H9 (cell line): ENCODE results near the gene ZBTB20. TPM values are rescaled to one million over a fixed set of nuclear protein-coding genes. Genes with fewer than 3 reads are reported as not detected.

Source experiments
- DNase-seq: peaks from one replicate; pipeline ENCODE4 v3.0.0-alpha.2; 2017
- H2AFZ ChIP-seq: one replicate; pipeline ENCODE4 v1.6.1; 2013; ENCODE audit warnings: mild to moderate bottlenecking, low read length, control low read depth, moderate library complexity
- H2AK5ac ChIP-seq: 2 replicates; pipeline ENCODE4 v1.6.1; 2013; ENCODE audit warnings: low read length, control low read depth, mixed read lengths; ENCODE audit not compliant: insufficient read length
- H2BK120ac ChIP-seq: one replicate; pipeline ENCODE4 v1.6.1; 2013; ENCODE audit warnings: low read depth, mild to moderate bottlenecking, low read length, control low read depth, inconsistent platforms; ENCODE audit not compliant: poor library complexity, severe bottlenecking
- H2BK12ac ChIP-seq: 2 replicates; pipeline ENCODE4 v1.6.1; 2013; ENCODE audit warnings: low read length, control low read depth, mixed read lengths, low read depth; ENCODE audit not compliant: insufficient read length
- H2BK15ac ChIP-seq: 2 replicates; pipeline ENCODE4 v1.6.1; 2013; ENCODE audit warnings: low read depth, low read length, control low read depth
- H2BK20ac ChIP-seq: one replicate; pipeline ENCODE4 v1.6.1; 2013; ENCODE audit warnings: low read depth, mild to moderate bottlenecking, low read length, control low read depth, inconsistent platforms; ENCODE audit not compliant: poor library complexity, severe bottlenecking
- H2BK5ac ChIP-seq: 2 replicates; pipeline ENCODE4 v1.6.1; 2013; ENCODE audit warnings: low read length, control low read depth, mixed read lengths; ENCODE audit not compliant: insufficient read length
- H3K14ac ChIP-seq: 2 replicates; pipeline ENCODE4 v1.6.1; 2013; ENCODE audit warnings: low read length, control low read depth; ENCODE audit not compliant: insufficient read depth
- H3K18ac ChIP-seq: 2 replicates; pipeline ENCODE4 v1.6.1; 2013; ENCODE audit warnings: low read depth, mild to moderate bottlenecking, mixed read lengths, low read length, control low read depth; ENCODE audit not compliant: insufficient read length
- H3K23ac ChIP-seq: 2 replicates; pipeline ENCODE4 v1.6.1; 2013; ENCODE audit warnings: low read length, control low read depth, mixed read lengths, low read depth; ENCODE audit not compliant: insufficient read length
- H3K23me2 ChIP-seq: 2 replicates; pipeline ENCODE4 v1.6.1; 2013; ENCODE audit warnings: low read depth, mild to moderate bottlenecking, mixed read lengths, low read length, control low read depth; ENCODE audit not compliant: insufficient read length, poor library complexity, severe bottlenecking
- H3K27ac ChIP-seq: 2 replicates; pipeline ENCODE4 v1.5.1; 2013; ENCODE audit warnings: low read length, control low read depth, mixed read lengths, low read depth; ENCODE audit not compliant: insufficient read length
- H3K27me3 ChIP-seq: 2 replicates; pipeline ENCODE4 v1.6.1; 2013; ENCODE audit warnings: low read length, control low read depth, inconsistent platforms; ENCODE audit not compliant: insufficient read depth
- H3K4ac ChIP-seq: 2 replicates; pipeline ENCODE4 v1.6.1; 2013; ENCODE audit warnings: low read depth, mild to moderate bottlenecking, control low read depth, inconsistent platforms, low read length, moderate library complexity
- H3K4me1 ChIP-seq: 2 replicates; pipeline ENCODE4 v1.6.1; 2013; ENCODE audit warnings: low read length, control low read depth, inconsistent platforms; ENCODE audit not compliant: insufficient read depth
- H3K4me2 ChIP-seq: 2 replicates; pipeline ENCODE4 v1.6.1; 2013; ENCODE audit warnings: low read length, control low read depth, mixed read lengths; ENCODE audit not compliant: insufficient read length, insufficient read depth
- H3K56ac ChIP-seq: 2 replicates; pipeline ENCODE4 v1.6.1; 2013; ENCODE audit warnings: low read depth, mild to moderate bottlenecking, mixed read lengths, low read length, control low read depth; ENCODE audit not compliant: insufficient read length
- H3K79me1 ChIP-seq: 2 replicates; pipeline ENCODE4 v1.6.1; 2013; ENCODE audit warnings: low read depth, mild to moderate bottlenecking, moderate library complexity, low read length, control low read depth, inconsistent platforms; ENCODE audit not compliant: insufficient read depth, poor library complexity, severe bottlenecking
- H3K79me2 ChIP-seq: 2 replicates; pipeline ENCODE4 v1.6.1; 2013; ENCODE audit warnings: low read length, control low read depth, inconsistent platforms; ENCODE audit not compliant: insufficient read depth
- H3K9ac ChIP-seq: 2 replicates; pipeline ENCODE4 v1.6.1; 2013; ENCODE audit warnings: low read length, control low read depth, mixed read lengths; ENCODE audit not compliant: insufficient read length; ENCODE audit errors: extremely low read depth
- H3K9me3 ChIP-seq: one replicate; pipeline ENCODE4 v1.6.1; 2013; ENCODE audit warnings: low read depth, low read length, inconsistent platforms; ENCODE audit not compliant: control insufficient read depth
- H3T11ph ChIP-seq: one replicate; pipeline ENCODE4 v1.6.1; 2013; ENCODE audit warnings: mild to moderate bottlenecking, low read length, control low read depth, inconsistent platforms
- H4K20me1 ChIP-seq: one replicate; pipeline ENCODE4 v1.6.1; 2013; ENCODE audit not compliant: control insufficient read depth, insufficient read length, insufficient read depth
- H4K5ac ChIP-seq: 2 replicates; pipeline ENCODE4 v1.6.1; 2013; ENCODE audit warnings: low read depth, mild to moderate bottlenecking, mixed read lengths, low read length, control low read depth; ENCODE audit not compliant: insufficient read length
- H4K8ac ChIP-seq: replicated peaks from 2 replicates; pipeline ENCODE4 v1.6.1; 2013; ENCODE audit warnings: low read length, control low read depth, mixed read lengths, low read depth; ENCODE audit not compliant: insufficient read length
- H4K91ac ChIP-seq: 2 replicates; pipeline ENCODE4 v1.6.1; 2013; ENCODE audit warnings: low read depth, mild to moderate bottlenecking, moderate library complexity, mixed read lengths, low read length, control low read depth; ENCODE audit not compliant: insufficient read length
- H3K27ac Mint-ChIP-seq, 3 experiments: 2 replicates in 2 of 3; 3 replicates in 1 of 3; pipeline ENCODE4 v1.8.0; 2020 to 2021; ENCODE audit warnings: mixed read lengths in 3 of 3, mild to moderate bottlenecking in 1 of 3, moderate library complexity in 1 of 3
- H3K27me3 Mint-ChIP-seq: 2 replicates; pipeline ENCODE4 v1.8.0; 2021; ENCODE audit warnings: low read depth, mild to moderate bottlenecking, moderate library complexity, mixed read lengths
- H3K36me3 Mint-ChIP-seq, 3 experiments: 2 replicates in 2 of 3; 3 replicates in 1 of 3; pipeline ENCODE4 v1.8.0; 2020 to 2021; ENCODE audit warnings: low read depth in 3 of 3, mixed read lengths in 3 of 3; ENCODE audit not compliant: insufficient read depth in 1 of 3
- H3K4me1 Mint-ChIP-seq, 2 experiments: 2 replicates each; pipeline ENCODE4 v1.8.0; 2020; ENCODE audit warnings: mixed read lengths in 2 of 2
- H3K4me3 Mint-ChIP-seq, 2 experiments: 2 replicates in 1 of 2; 3 replicates in 1 of 2; pipeline ENCODE4 v1.8.0; 2020 to 2021; ENCODE audit warnings: mild to moderate bottlenecking in 2 of 2, mixed read lengths in 2 of 2, moderate library complexity in 1 of 2
- H3K9me3 Mint-ChIP-seq, 2 experiments: 2 replicates in 1 of 2; 3 replicates in 1 of 2; pipeline ENCODE4 v1.8.0; 2020; ENCODE audit warnings: mild to moderate bottlenecking in 2 of 2, mixed read lengths in 2 of 2, moderate library complexity in 1 of 2
- CTCF ChIP-seq: fragments of 200-600 bp; sonication (generic); conservative IDR thresholded peaks from 3 replicates; pipeline ENCODE4 v1.8.0; 2021; ENCODE audit warnings: antibody characterized with exemption, mild to moderate bottlenecking
- WGBS: extraction: QIAGEN DNeasy Blood & Tissue Kit; methylation state at CpG from one replicate; pipeline ENCODE4 v1.1.7; 2013; ENCODE audit warnings: missing lambda C conversion rate, low lambda C conversion rate, mixed read lengths; ENCODE audit not compliant: insufficient read length; ENCODE audit errors: extremely low coverage; 5-methylcytosine and 5-hydroxymethylcytosine counted together
- total RNA-seq: library from RNA; stranded (reverse); gene quantifications from 2 replicates; pipeline ENCODE4 v1.2.1, GENCODE V29; 2021

The ZBTB20 gene
- total RNA-seq, 1 experiment from 2014 or later: 0.70 TPM

DNA sequence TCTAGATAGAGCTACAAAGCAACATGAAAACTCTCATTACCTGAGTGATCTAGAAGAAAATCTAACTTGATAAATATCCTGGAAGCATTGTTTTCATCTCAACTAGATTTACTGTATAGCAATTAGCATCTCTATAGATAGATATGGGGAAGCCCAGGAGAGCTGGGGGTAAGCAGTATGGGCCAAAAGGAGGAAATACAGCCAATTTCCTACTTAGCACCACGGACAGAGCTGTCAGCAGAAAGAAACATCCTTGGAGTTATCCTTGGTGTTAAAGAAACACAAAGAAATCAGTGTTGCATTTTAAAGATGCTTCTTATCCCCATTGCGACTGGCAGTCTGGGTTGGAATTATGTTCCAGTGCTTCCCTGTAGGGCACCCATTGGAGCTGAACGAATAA lies 727.0 kb downstream of the ZBTB20 start:
- H4K20me1 ChIP-seq: no peaks in the 10 kb centered on the region
- no peak overlapping the region for H3K56ac ChIP-seq
- H3K23me2 ChIP-seq: no peaks in the 10 kb centered on the region
- H3K27ac ChIP-seq: no peak overlapping the region
- no peaks in the 10 kb centered on the region for H3K27me3 Mint-ChIP-seq
- H3K9ac ChIP-seq: no peak overlapping the region
- no CpG with 5 or more reads among the region's 3 CpGs for WGBS
- H3K79me2 ChIP-seq: no peaks in the 10 kb centered on the region
- H4K5ac ChIP-seq: no peak overlapping the region
- no peak overlapping the region for H3K4me2 ChIP-seq
- no peak overlapping the region; a peak in 1 of 7 replicates for H3K27ac Mint-ChIP-seq
- DNase-seq: no peak
- H2BK12ac ChIP-seq: no peak overlapping the region
- H3K23ac ChIP-seq: no peak overlapping the region
- no peaks in the 10 kb centered on the region for H3K79me1 ChIP-seq
- no peak overlapping the region for H3K14ac ChIP-seq
- H3K36me3 Mint-ChIP-seq: no peaks in the 10 kb centered on the region
- TF ChIP-seq CTCF: no peak
- H3K4me3 Mint-ChIP-seq: no peak overlapping the region
- H3K27me3 ChIP-seq: no peaks in the 10 kb centered on the region
- H4K91ac ChIP-seq: no peak overlapping the region
- no peaks in the 10 kb centered on the region for H3K9me3 Mint-ChIP-seq
- no peaks in the 10 kb centered on the region for H3K9me3 ChIP-seq
- peaks cover 14 to 20% of the 10 kb centered on the region in 2 experiments for H3K4me1 Mint-ChIP-seq
- no peak overlapping the region for H2BK120ac ChIP-seq
- no peak overlapping the region for H3T11ph ChIP-seq
- no peak overlapping the region for H2BK5ac ChIP-seq
- no peak overlapping the region for H4K8ac ChIP-seq
- H2AK5ac ChIP-seq: no peak overlapping the region
- no peak overlapping the region for H3K4ac ChIP-seq
- H2AFZ ChIP-seq: no peak overlapping the region
- no peak overlapping the region for H3K18ac ChIP-seq
- H3K4me1 ChIP-seq: no peaks in the 10 kb centered on the region; the same call in 1 of the 2 replicates
- no peak overlapping the region for H2BK20ac ChIP-seq
- H2BK15ac ChIP-seq: no peak overlapping the region
